HG03342 (cell line): ENCODE results near the gene RPS8.
A peak's percentile ranks its signal among the peaks of the same experiment; 100 is the strongest.
"Not testable (repeated sequence)": the region's sequence is repeated elsewhere in the genome, so short reads cannot be mapped to it uniquely, and the experiment has no call there.

Source experiments
- ATAC-seq: cut with Tn5 transposase; IDR thresholded peaks from one replicate; pipeline ENCODE4 v1.9.1; 2021; ENCODE audit warnings: mild to moderate bottlenecking, moderate library complexity; ENCODE audit not compliant: unreplicated experiment

The RPS8 gene

DNA sequence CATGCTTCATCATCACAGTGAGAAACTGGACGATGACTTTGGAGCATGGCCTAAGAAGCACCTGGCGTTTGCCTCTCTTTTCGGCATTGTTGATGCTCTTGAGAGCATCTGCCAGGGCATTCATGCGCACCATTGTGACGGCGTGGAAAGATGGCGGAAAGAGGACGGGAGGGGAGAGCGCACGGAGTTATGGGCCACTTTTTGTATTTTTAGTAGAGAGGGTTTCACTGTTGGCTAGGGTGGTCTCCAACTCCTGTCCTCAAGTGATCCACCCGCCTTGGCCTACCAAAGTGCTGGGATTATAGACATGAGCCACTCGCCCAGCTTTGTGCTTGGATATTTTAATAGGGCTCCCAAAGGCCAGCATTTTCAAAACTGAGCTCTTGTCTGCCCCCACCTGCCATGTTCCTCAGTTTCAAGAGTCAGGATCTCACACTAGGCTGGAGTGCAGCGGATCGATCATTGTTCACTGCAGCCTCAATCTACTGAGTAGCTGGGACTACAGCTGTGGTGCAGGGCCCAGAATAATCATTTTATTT, 5.3 kb downstream of the RPS8 start:
- no peak for ATAC-seq

DNA sequence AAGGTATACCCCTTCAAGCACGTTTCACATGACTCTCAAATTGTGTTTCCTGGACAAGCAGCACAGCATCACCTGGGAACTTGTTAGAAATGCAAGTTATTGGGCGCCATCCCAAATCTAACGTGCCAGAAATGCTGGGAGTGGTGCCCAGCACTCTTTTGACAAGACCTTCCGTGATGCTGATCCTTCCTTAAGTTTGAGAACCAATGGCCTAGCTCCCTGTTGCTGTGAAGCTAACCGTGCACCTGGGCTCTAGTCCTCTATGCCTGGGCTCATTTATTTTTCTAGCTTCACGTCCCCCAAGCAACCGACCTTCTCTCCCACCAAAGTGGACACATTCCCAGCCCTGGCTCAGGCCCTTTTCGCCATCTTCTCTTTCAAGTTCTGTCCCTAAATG, 8.4 kb downstream of the RPS8 start:
- no peak for ATAC-seq

DNA sequence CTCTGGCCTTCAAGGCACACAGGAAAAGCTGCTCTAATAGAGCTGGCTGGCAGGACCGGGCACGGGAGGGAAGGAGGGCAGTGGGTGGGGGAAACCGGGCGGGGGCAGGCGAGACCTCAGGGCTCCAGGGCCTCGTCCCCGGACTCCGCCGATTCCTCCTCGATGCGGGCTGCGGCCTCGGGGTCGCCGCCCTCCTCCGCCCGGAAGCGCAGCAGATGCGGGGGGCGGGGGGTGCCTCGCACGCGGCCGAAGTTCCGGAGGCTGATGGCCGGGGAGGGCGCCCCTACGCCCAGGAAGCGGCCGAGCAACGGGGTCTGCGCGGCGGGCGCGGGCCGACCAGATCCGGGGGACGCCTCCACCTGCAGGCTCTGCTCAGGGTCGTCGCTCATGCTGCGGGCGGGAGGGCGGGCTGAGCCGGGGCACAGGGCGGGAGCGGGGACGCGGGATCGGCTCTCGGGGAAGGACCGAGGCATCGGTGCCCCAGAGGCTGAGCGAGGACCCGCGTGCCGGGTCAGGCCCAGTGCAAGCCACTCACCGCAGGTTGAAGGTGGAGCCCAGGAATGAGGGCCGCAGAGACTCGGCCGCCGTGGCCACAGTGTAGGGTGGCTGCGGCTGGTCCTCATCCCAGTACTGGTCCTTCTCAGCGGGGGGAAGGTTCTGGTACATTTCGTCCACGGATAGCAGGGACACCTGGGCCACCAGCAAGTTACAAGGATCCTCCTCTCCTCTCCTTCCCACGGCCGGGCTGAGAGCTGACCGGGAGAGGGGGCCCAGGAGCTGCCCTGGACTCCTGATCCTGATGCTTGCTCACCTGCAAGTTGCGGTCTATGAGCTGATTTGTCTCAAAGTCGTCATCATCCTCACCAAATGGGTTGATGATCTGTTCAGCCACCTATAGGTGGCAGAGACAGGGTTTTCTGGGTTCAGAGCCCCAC, 9.0 kb downstream of the RPS8 start:
- ATAC-seq = no peak

DNA sequence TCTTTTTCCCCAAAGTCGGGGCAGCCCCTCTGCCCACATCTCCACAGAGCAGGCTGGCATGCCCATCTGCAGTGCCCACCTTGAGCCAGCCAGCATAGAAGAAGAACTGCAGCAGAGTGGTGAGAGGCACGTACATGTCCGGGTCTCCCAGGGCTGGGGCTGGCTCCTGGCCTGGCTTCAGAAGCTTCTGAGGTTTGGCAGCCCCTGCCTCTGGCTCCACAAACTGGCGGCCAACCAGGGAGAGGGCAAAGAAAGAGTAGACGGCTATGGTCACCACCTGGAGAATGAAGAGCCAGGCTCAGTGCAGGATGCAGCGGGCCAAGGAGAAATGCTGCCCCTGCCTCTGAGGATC, 9.7 kb downstream of the RPS8 start:
- ATAC-seq = no peak

DNA sequence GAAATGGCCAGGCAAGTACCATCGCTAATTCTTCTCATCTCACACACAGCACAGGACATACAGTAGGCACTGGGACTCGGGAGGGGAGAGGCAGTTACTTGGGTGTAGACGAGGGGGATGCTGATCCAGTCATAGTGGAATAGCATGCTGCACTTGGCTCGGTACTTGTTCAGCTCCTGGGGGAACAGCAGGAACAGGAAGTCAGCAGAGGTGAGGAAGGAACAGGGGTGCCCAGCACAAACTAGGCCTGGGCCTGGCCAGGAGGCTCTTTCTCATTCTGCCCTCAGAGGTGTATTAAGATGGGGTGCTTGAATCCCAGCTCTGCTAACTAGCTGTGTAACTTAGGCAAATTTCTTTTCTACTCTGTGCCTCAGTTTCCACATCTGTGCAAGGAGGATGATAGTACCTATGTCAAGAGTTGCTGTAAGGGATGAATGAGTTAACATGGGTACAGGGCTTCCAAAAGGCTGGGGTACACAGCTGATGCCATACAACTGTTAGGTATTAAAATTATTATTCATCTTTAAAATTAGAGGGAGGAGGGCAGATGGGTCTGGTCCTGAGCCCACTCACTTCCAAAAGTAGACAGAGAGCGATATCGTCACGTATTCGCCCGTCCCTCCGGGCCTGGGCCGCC, 10.3 kb downstream of the RPS8 start:
- ATAC-seq = no peak

DNA sequence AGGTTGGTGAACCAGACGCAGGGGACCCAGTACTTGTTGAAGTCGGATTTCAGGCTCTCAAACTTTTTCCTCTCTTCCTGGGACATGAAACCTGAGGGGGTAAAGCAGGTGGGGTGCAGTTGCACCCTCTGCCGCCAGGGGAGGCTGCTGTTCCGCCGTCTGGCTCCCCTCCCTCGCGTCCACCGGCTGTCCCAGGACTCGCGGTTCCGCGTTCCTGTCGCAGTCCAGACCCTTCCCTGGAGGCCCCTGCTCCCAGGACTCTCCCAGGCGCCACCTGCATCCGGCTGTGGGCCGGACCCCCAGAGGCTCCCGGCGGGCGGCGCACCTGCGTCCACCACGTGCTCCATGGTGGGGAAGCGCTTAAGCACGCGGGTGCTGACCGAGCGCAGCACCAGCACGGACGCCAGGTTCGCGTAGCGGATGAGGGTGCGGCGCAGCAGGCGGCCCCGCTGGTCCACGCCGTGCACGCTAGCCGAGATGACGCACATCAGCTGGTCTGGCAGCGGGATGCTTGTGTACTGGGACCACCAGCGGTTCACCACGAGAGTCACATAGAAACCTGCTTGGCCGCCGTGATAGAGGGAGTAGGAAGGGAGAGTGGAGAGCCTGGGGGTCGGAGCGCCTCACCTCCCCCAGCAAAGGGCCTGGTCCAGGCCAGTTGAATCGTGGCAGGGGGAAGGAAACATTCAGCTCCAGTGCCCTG, 10.9 kb downstream of the RPS8 start:
- ATAC-seq = no peak

DNA sequence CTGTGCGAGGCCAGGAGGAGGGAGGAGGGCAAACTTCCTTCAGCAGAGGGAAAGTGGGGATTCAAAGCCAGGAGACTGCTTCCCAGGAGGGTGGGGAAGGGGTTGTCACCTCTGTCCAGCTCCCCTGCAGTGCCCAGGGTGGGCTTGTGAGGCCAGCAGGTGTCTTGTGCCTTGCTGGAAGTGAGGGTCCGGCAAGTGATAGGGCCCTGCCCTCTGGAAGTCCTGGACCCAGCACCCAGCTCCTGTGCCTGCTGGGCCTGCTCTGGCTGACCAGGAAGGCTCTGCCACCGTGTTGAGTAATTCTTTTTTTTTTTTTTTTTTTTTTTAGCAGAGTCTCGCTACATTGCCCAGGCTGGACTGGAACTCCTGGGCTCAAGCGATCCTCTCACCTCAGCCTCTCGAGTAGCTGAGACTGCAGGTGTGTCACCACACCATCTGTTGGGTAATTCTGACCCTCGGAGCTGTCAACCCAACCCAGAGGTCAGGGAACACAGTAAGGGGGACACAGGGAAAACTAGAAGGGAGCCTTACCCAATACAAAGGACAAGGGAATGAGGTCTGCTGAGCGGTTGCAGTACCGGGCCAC, 11.6 kb downstream of the RPS8 start:
- no peak for ATAC-seq

DNA sequence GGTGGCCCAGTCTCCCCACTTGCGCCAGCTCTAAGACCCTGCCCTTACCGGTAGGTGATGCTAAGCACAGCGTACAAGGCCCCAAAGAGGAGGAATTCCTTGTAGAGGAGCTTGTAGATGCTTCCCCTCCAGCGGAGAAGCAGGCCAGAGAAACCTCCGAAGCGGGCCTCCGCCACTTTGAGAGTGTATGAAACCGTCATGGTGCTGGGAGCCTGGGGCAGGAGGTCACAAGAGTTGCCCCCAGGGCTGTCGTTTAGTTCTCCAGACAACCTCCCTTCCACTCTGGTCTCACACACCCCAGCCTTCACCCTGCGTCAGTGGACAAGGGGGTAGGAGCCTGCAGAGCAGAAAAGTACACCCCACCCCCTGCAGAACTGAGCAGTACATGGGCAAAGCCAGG, 12.2 kb downstream of the RPS8 start:
- ATAC-seq = no peak

DNA sequence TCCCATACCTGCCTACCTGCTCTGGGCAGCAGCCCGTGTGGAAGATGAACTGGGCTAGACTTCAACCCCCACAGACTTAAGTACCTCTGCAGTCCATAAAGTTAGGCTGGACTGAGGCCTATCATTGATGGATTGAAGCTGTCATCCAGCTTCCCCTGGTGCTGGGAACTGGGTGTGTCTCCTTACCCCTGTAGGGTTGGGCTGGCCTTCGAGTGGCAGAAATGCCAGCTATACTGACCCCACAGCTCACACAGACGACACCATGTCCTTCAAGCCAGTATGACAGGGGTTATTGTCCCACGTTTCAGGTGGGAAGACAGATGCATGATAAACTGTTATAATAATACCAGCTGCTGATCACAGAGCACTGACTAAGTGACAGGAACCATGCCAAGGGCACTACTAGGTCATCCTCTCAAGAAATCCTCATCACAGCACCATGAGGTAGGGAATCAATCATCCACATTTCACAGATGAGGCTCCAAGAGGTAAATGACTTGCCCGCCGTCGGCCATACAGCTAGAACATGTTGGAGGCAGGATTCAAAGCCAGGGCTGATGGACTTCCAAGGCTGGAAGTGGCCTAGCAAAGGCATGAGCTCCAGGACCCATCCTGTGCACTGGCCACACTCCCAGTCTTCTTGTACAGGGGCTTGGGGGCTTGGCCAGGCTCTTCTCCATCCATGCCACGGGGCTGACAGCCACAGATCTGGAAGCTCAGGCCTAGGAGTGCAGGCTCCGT, 12.9 kb downstream of the RPS8 start, which contains the start of gene BEST4:
Gene BEST4, minus strand, starts transcription at position 51 of the 741 bp plus-strand sequence. CDS start 465 bp downstream, outside the sequence.
- ATAC-seq = no peak

DNA sequence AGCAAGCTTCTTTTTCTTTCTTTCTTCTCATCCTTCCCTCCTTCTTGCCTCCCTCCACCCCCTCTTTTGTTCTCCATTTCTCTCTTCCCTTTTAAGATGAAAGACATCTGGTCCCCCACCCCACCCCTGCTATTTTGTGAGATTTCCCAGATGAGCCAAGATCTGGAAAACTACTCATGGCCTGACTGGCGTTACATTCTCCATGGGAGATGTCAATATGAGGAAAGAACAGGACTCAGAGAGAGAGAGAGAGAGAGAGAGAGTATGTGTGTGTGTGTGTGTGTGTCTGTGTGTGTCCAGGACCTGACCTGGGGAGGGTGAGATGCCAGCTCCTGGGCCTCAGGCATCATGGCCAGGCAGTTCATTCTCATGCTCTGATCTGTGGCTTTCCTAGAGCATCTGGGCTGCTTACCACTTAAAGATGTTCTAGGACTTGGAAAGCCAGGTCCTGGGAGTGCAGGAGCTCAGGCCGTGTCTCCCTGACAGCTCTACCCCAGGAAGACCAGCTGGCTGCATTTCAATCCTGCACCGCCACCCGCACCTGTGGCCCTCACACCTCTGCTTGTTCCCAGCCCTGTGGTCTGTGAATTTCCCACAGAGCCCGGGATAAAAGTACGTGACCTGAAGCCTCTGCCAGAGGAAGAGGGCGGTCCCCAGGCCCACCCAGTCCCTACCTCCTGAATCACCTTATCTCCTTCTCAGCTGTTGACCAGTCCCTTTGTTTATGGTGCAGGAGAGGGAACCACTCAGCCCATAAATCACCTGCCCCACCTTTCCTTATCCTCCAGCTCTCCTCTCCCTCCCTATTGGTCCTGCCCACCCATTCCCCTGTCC, 15.8 kb downstream of the RPS8 start:
- no peak for ATAC-seq

DNA sequence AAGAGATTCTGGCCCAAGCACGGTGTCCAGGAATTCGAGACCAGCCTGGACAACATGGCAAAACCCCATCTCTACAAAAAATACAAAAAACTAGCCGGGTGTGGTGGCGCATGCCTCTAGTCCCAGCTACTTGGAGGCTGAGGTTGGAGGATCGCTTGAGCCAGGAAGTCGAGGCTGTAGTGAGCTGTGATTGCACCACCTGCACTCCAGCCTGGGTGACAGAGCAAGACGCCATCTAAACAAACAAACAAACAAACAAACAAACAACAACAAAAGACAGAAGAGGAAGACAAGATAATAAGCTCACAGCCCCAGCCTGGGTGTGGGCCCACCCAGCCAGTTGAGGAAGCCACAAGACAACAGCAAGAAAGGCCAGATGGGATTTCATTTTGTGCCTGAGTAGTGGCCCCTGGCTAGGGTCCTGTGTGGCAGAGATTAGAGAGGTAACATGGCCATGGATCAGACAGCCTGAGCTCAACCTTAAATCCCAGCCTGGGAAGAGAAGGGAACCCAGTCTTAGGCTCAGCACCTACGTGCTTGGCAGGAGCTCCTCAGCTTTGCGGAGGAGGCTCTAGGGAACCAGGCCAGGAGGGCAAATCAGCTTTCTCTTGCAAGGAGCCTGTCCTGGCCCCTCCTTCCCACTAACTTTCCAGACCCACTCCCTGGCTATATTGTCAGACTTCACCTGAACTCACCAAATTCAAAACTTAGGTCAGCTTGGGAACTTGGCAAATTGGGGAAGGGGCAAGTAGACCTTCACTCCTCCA, 17.6 kb downstream of the RPS8 start:
- ATAC-seq = no peak

DNA sequence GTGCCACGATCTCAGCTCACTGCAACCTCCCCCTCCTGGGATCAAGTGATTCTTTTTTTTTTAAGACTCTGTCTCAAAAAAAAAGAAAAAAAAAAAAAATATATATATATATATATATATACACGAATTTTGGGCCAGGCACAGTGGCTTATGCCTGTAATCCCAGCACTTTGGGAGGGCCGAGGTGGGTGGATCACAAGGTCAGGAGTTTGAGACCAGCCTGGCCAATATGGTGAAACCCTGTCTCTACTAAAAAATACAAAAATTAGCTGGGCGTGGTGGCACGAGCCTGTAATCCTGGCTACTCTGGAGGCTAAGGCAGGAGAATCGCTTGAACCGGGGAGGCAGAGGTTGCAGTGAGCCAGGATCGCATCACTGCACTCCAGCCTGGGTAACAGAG, 22.5 kb downstream of the RPS8 start:
- ATAC-seq = not testable (repeated sequence)

DNA sequence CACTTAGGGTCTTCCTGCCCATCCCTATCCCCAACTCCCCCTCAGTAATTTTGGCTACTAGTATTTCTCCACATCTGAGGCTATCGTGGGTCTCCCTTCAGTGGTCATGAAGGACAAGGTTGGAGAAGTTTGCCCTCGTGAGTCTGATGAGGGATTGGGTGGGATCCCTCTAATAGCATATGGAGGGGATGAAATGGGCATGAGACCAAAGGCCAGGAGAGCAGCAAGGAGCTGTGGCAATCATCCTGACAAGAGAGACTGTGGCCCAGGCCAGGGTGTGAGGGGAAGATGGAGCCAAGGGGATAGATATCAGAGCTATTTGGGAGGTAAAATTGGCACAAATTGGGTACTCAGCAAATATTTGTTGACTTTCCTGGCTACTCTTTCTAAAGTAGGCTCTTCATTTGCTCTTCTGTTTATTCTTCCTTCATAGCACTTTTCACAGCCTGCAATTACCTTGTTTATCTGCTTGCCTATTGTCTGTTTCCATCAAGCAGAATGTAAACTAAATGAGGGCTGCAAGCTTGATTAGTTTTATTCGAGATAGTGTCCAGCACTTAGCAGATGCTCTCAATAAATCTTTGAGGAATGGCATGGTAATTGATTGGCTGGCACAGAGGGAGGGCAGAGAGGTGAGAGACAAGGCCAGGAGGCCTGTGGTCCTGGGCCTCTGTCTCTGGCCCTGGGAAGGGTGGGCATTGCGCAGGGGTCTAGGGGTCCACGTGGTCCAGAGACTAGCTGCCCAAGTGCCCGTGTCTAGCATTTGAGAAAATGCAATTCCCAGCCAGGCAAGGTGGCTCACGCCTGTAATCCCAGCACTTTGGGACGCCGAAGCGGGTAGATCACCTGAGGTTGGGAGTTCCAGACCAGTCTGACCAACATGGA, 23.4 kb downstream of the RPS8 start:
- no peak for ATAC-seq

DNA sequence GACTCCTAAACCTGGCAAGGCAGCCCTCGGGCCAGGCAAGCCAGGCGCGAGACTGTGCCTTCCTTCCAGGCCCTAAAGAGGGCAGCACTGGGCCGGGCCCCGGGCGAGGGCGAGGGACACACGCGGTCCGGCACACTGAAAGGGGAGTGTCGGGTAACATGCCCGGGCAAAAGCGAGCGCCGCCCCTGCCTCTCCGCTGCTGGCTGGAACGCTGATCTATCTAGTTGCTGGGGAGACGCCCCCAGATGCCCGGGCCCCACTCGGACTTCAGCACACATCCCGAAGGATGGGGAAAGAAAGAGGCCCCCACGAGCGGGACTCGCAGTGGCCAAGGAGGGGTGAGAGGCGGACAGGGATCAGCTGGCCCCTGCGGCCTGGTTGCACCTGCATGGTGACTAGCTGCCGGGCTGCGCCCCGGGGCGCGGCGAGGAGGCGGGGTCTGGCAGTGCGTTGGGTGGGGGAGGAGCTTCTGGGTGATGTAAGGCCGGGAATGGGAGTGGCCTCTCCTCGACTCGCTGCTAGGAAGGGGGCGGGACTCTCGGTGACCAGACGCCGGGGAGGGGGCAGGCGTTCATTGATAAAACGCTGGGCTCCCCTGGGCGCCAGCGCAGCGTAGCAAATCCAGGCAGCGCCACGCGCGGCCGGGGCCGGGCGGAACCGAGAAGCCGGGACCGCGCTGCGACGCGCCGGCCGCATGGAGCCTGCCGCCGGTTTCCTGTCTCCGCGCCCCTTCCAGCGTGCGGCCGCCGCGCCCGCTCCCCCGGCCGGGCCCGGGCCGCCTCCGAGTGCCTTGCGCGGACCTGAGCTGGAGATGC, 24.6 kb downstream of the RPS8 start, which contains the start of gene PLK3:
Gene PLK3, plus strand, starts transcription at position 608 of the 815 bp plus-strand sequence. Its CDS starts 87 bp downstream, at position 695.
- ATAC-seq = peak; percentile 77

DNA sequence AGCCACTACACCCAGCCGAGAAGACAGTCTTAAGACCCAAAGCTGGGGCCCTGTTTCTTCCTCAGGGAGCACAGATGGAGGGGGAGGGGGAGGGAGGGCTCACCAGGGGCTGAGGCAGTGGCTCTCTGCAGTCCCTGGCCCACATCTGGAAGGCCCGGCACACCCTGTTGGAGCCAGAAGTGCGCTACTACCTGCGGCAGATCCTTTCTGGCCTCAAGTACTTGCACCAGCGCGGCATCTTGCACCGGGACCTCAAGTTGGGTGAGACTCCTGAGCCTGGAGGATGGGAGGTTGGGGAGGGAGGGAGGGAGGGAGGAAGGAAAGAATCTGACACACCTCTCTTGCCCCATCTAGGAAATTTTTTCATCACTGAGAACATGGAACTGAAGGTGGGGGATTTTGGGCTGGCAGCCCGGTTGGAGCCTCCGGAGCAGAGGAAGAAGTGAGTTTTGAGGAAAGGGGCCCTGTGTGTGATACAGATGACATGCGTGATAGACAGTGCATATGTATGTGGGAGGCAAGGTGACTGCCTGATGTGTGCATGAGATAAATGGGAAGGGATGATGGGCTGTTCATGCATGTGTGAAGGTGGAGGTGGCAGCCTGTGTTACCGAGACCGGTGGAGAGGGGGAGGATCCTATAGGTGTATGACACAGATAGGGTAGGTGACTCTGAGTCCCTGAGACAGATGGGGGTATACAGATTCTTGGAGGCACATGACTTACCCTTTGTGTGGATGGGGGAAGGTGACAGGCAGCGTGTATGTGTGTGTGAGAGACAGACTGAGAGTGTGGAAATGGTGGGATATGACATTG, 26.4 kb downstream of the RPS8 start:
- no peak for ATAC-seq
